ENCODE results near the gene SLC22A14.
"Not testable (repeated sequence)": the region's sequence is repeated elsewhere in the genome, so short reads cannot be mapped to it uniquely, and the experiment has no call there.

SLC22A14 gene

GRCh38 chr3:38274864-38275649 lies 7.0 kb upstream of the SLC22A14 start:
- H3K4me3 ChIP-seq (ENCODE audit: low read length), result no peak overlapping the region
- no peaks in the 10 kb centered on the region for H3K9me3 ChIP-seq (ENCODE audit: control insufficient read depth, low read depth, low read length)
- H3K27me3 ChIP-seq (ENCODE audit: control insufficient read depth, insufficient read depth, low read length), result no peaks in the 10 kb centered on the region
- no peaks in the 10 kb centered on the region for H3K4me1 ChIP-seq (ENCODE audit: control insufficient read depth, low read depth, low read length)
- H3K36me3 ChIP-seq (ENCODE audit: control insufficient read depth, low read depth, low read length), result no peaks in the 10 kb centered on the region
- H3K9ac ChIP-seq (ENCODE audit: low read length), result no peak overlapping the region
- no peak overlapping the region for H3K27ac ChIP-seq (ENCODE audit: low read length)

- Histone ChIP-seq H3K27ac (ENCODE audit: low read length) (no peak overlapping the region), H3K36me3 (ENCODE audit: control insufficient read depth, low read depth, low read length) (no peaks in the 10 kb centered on the region), H3K4me1 (ENCODE audit: control insufficient read depth, low read depth, low read length) (no peaks in the 10 kb centered on the region)
Observed at GRCh38 chr3:38275658-38276057, 6.4 kb upstream of the SLC22A14 start.

GRCh38 chr3:38276081-38276916 lies 5.8 kb upstream of the SLC22A14 start:
- Histone ChIP-seq H3K9me3 (ENCODE audit: control insufficient read depth, low read depth, low read length) (no peaks in the 10 kb centered on the region), H3K9ac (ENCODE audit: low read length) (no peak overlapping the region), H3K4me1 (ENCODE audit: control insufficient read depth, low read depth, low read length) (no peaks in the 10 kb centered on the region), H3K4me3 (ENCODE audit: low read length) (no peak overlapping the region), H3K36me3 (ENCODE audit: control insufficient read depth, low read depth, low read length) (no peaks in the 10 kb centered on the region), H3K27me3 (ENCODE audit: control insufficient read depth, insufficient read depth, low read length) (no peaks in the 10 kb centered on the region), H3K27ac (ENCODE audit: low read length) (no peak overlapping the region)

More at GRCh38 chr3:38275658-38276057, 6.4 kb upstream of the SLC22A14 start:
- Histone ChIP-seq H3K9ac (ENCODE audit: low read length) (no peak overlapping the region), H3K4me3 (ENCODE audit: low read length) (no peak overlapping the region), H3K27me3 (ENCODE audit: control insufficient read depth, insufficient read depth, low read length) (no peaks in the 10 kb centered on the region), H3K9me3 (ENCODE audit: control insufficient read depth, low read depth, low read length) (no peaks in the 10 kb centered on the region)

GRCh38 chr3:38276917-38277630 lies 5.0 kb upstream of the SLC22A14 start:
- Histone ChIP-seq H3K4me3 (ENCODE audit: low read length) (no peak overlapping the region), H3K27ac (ENCODE audit: low read length) (no peak overlapping the region), H3K27me3 (ENCODE audit: control insufficient read depth, insufficient read depth, low read length) (no peaks in the 10 kb centered on the region), H3K4me1 (ENCODE audit: control insufficient read depth, low read depth, low read length) (no peaks in the 10 kb centered on the region), H3K9ac (ENCODE audit: low read length) (no peak overlapping the region), H3K9me3 (ENCODE audit: control insufficient read depth, low read depth, low read length) (no peaks in the 10 kb centered on the region), H3K36me3 (ENCODE audit: control insufficient read depth, low read depth, low read length) (no peaks in the 10 kb centered on the region)

- no peaks in the 10 kb centered on the region for H3K4me1 ChIP-seq (ENCODE audit: control insufficient read depth, low read depth, low read length)
- no peak overlapping the region for H3K4me3 ChIP-seq (ENCODE audit: low read length)
- no peaks in the 10 kb centered on the region for H3K9me3 ChIP-seq (ENCODE audit: control insufficient read depth, low read depth, low read length)
- no peak overlapping the region for H3K27ac ChIP-seq (ENCODE audit: low read length)
- H3K36me3 ChIP-seq (ENCODE audit: control insufficient read depth, low read depth, low read length), result no peaks in the 10 kb centered on the region
- H3K9ac ChIP-seq (ENCODE audit: low read length), result no peak overlapping the region
- no peaks in the 10 kb centered on the region for H3K27me3 ChIP-seq (ENCODE audit: control insufficient read depth, insufficient read depth, low read length)
Observed at GRCh38 chr3:38278841-38279240, 3.3 kb upstream of the SLC22A14 start.

- H3K27me3 ChIP-seq (ENCODE audit: control insufficient read depth, insufficient read depth, low read length), result no peaks in the 10 kb centered on the region
- H3K9me3 ChIP-seq (ENCODE audit: control insufficient read depth, low read depth, low read length), result no peaks in the 10 kb centered on the region
- no peak overlapping the region for H3K27ac ChIP-seq (ENCODE audit: low read length)
- no peak overlapping the region for H3K9ac ChIP-seq (ENCODE audit: low read length)
- H3K4me3 ChIP-seq (ENCODE audit: low read length), result no peak overlapping the region
- no peaks in the 10 kb centered on the region for H3K36me3 ChIP-seq (ENCODE audit: control insufficient read depth, low read depth, low read length)
- no peaks in the 10 kb centered on the region for H3K4me1 ChIP-seq (ENCODE audit: control insufficient read depth, low read depth, low read length)
Observed at GRCh38 chr3:38283810-38284755, 2.0 kb downstream of the SLC22A14 start.

GRCh38 chr3:38284756-38285150 lies 2.7 kb downstream of the SLC22A14 start:
- Histone ChIP-seq H3K27me3 (ENCODE audit: control insufficient read depth, insufficient read depth, low read length) (no peaks in the 10 kb centered on the region), H3K9ac (ENCODE audit: low read length) (no peak overlapping the region), H3K36me3 (ENCODE audit: control insufficient read depth, low read depth, low read length) (no peaks in the 10 kb centered on the region), H3K9me3 (ENCODE audit: control insufficient read depth, low read depth, low read length) (no peaks in the 10 kb centered on the region), H3K4me3 (ENCODE audit: low read length) (no peak overlapping the region), H3K4me1 (ENCODE audit: control insufficient read depth, low read depth, low read length) (no peaks in the 10 kb centered on the region), H3K27ac (ENCODE audit: low read length) (no peak overlapping the region)

- not testable (repeated sequence) for H3K4me3 ChIP-seq (ENCODE audit: low read length); H3K9me3 ChIP-seq (ENCODE audit: control insufficient read depth, low read depth, low read length); H3K9ac ChIP-seq (ENCODE audit: low read length); H3K27ac ChIP-seq (ENCODE audit: low read length); H3K4me1 ChIP-seq (ENCODE audit: control insufficient read depth, low read depth, low read length); H3K36me3 ChIP-seq (ENCODE audit: control insufficient read depth, low read depth, low read length); H3K27me3 ChIP-seq (ENCODE audit: control insufficient read depth, insufficient read depth, low read length)
Observed at GRCh38 chr3:38289286-38290217, 7.5 kb downstream of the SLC22A14 start.

GRCh38 chr3:38297053-38297452 lies 15.0 kb downstream of the SLC22A14 start:
- H3K36me3 ChIP-seq (ENCODE audit: control insufficient read depth, low read depth, low read length); H3K4me3 ChIP-seq (ENCODE audit: low read length); H3K27ac ChIP-seq (ENCODE audit: low read length); H3K27me3 ChIP-seq (ENCODE audit: control insufficient read depth, insufficient read depth, low read length); H3K9me3 ChIP-seq (ENCODE audit: control insufficient read depth, low read depth, low read length); H3K4me1 ChIP-seq (ENCODE audit: control insufficient read depth, low read depth, low read length); H3K9ac ChIP-seq (ENCODE audit: low read length): not testable (repeated sequence)

GRCh38 chr3:38297537-38297936 lies 15.4 kb downstream of the SLC22A14 start:
- no peaks in the 10 kb centered on the region for H3K4me1 ChIP-seq (ENCODE audit: control insufficient read depth, low read depth, low read length)
- H3K27me3 ChIP-seq (ENCODE audit: control insufficient read depth, insufficient read depth, low read length), result no peaks in the 10 kb centered on the region
- no peak overlapping the region for H3K9ac ChIP-seq (ENCODE audit: low read length)
- H3K36me3 ChIP-seq (ENCODE audit: control insufficient read depth, low read depth, low read length), result no peaks in the 10 kb centered on the region
- H3K9me3 ChIP-seq (ENCODE audit: control insufficient read depth, low read depth, low read length), result no peaks in the 10 kb centered on the region
- no peak overlapping the region for H3K4me3 ChIP-seq (ENCODE audit: low read length)
- H3K27ac ChIP-seq (ENCODE audit: low read length), result no peak overlapping the region

Data from iPS-18a (cell line).